ENCODE data around the gene RRBP1.

The RRBP1 gene

GRCh38 chr20:17610566-17611289 is 71.3 kb downstream of the RRBP1 start:
- no peak for DNase-seq (ENCODE audit: low spot score)

GRCh38 chr20:17609811-17610377 is 72.1 kb downstream of the RRBP1 start:
- DNase-seq (ENCODE audit: low spot score), result no peak

- no peak for DNase-seq (ENCODE audit: low spot score)
These were observed 73.1 kb downstream of the RRBP1 start for GRCh38 chr20:17608701-17609497.

GRCh38 chr20:17606001-17606400 is 76.0 kb downstream of the RRBP1 start:
- no peak for DNase-seq (ENCODE audit: low spot score)

- no peak for DNase-seq (ENCODE audit: low spot score)
These were observed 76.8 kb downstream of the RRBP1 start for GRCh38 chr20:17605131-17605660.

GRCh38 chr20:17602493-17602892 is 79.5 kb downstream of the RRBP1 start:
- DNase-seq (ENCODE audit: low spot score), result no peak

- no peak for DNase-seq (ENCODE audit: low spot score)
These were observed 80.1 kb downstream of the RRBP1 start for GRCh38 chr20:17601957-17602356.

GRCh38 chr20:17598013-17598550 is 84.0 kb downstream of the RRBP1 start:
- DNase-seq (ENCODE audit: low spot score), result no peak

- DNase-seq (ENCODE audit: low spot score), result no peak
These were observed 86.2 kb downstream of the RRBP1 start for GRCh38 chr20:17595856-17596255.

GRCh38 chr20:17594443-17594842 is 87.6 kb downstream of the RRBP1 start:
- no peak for DNase-seq (ENCODE audit: low spot score)

GRCh38 chr20:17593902-17594301 is 88.1 kb downstream of the RRBP1 start:
- no peak for DNase-seq (ENCODE audit: low spot score)

GRCh38 chr20:17590245-17590644 is 91.8 kb downstream of the RRBP1 start:
- no peak for DNase-seq (ENCODE audit: low spot score)

- no peak for DNase-seq (ENCODE audit: low spot score)
These were observed 92.7 kb downstream of the RRBP1 start for GRCh38 chr20:17589161-17589834.

- DNase-seq (ENCODE audit: low spot score), result no peak
These were observed 94.2 kb downstream of the RRBP1 start for GRCh38 chr20:17587824-17588223.

GRCh38 chr20:17587148-17587547 is 94.9 kb downstream of the RRBP1 start:
- DNase-seq (ENCODE audit: low spot score), result no peak

GRCh38 chr20:17586250-17586649 is 95.8 kb downstream of the RRBP1 start:
- DNase-seq (ENCODE audit: low spot score), result no peak

GRCh38 chr20:17584689-17585088 is 97.4 kb downstream of the RRBP1 start:
- DNase-seq (ENCODE audit: low spot score), result no peak

- DNase-seq (ENCODE audit: low spot score), result no peak
These were observed 98.9 kb downstream of the RRBP1 start for GRCh38 chr20:17583126-17583525.

- no peak for DNase-seq (ENCODE audit: low spot score)
These were observed 101.1 kb downstream of the RRBP1 start for GRCh38 chr20:17580895-17581294.

GRCh38 chr20:17579369-17580039 is 102.5 kb downstream of the RRBP1 start:
- DNase-seq (ENCODE audit: low spot score), result no peak

- DNase-seq (ENCODE audit: low spot score), result no peak
These were observed 105.8 kb downstream of the RRBP1 start for GRCh38 chr20:17576215-17576614.

Measured in Ammon's horn (tissue), 1 donor.